HCT116 (cell line): ENCODE data around the gene WDPCP. TPM values are rescaled to one million over a fixed set of nuclear protein-coding genes. Genes with fewer than 3 reads are reported as not detected.

Experiments used
- ATAC-seq: fragments of 200-7000 bp; cut with Tn5 transposase; 2 replicates; pipeline ENCODE4 v1.9.1; 2020; ENCODE audit warnings: mild to moderate bottlenecking, moderate library complexity
- BruUV-seq: library from RNA; stranded (reverse); fragments of 400-500 nt; replicated peaks from 2 replicates; lab custom pipeline; 2021; lab: Mats Ljungman, UMichigan
- CTCF ChIA-PET: fragments of 300-600 bp; sonication (Branson Sonifier 250); formaldehyde crosslinking; loops from one replicate; lab custom pipeline; 2021; ENCODE audit warnings: antibody characterized with exemption; lab: Charles Lee
- POLR2A ChIA-PET: fragments of 300-600, 350-600 bp; sonication (Branson Sonifier 250); formaldehyde crosslinking; loops from one replicate; lab custom pipeline; 2021; ENCODE audit warnings: antibody characterized with exemption; lab: Charles Lee
- RAD21 ChIA-PET, 2 experiments: fragments of 300-600 bp; sonication (Branson Sonifier 250); formaldehyde crosslinking; loops; one replicate each; lab custom pipeline; 2023; ENCODE audit warnings: low total read pairs in 2 of 2; ENCODE audit not compliant: uncharacterized antibody in 2 of 2, unreplicated experiment in 2 of 2, low non-redundant PET in 1 of 2; lab: Charles Lee
- DNase-seq: peaks from one replicate; pipeline ENCODE4 v3.0.0-alpha.2; 2010; ENCODE audit warnings: low read depth, low spot score
- H2AFZ ChIP-seq: fragments of 200-600 bp; shearing (Covaris generic), sonication (generic); 2 replicates; pipeline ENCODE4 v1.6.1; 2017; ENCODE audit warnings: low read depth, mixed run types, mixed read lengths, antibody characterized with exemption, low read length; ENCODE audit not compliant: poor library complexity, severe bottlenecking
- H3K27ac ChIP-seq: 2 replicates; pipeline ENCODE4 v1.5.1; 2012; ENCODE audit warnings: low read depth, low read length
- H3K27me3 ChIP-seq: fragments of 200-600 bp; sonication (generic); 2 replicates; pipeline ENCODE4 v1.6.1; 2016; ENCODE audit warnings: mixed run types, low read length, mixed read lengths; ENCODE audit not compliant: insufficient read depth
- H3K36me3 ChIP-seq, 2 experiments: fragments of 200-500 bp in 1 of 2; fragments of 200-600 bp in 1 of 2; sonication (Bioruptor generic) in 1 of 2; sonication (generic) in 1 of 2; 2 replicates each; pipeline versions ENCODE4 v1.5.1 to v1.6.1; 2014 to 2016; ENCODE audit warnings: low read length in 2 of 2, inconsistent platforms in 1 of 2, mixed read lengths in 1 of 2, mixed run types in 1 of 2; ENCODE audit not compliant: insufficient read depth in 2 of 2, control insufficient read depth in 1 of 2
- H3K4me1 ChIP-seq, 2 experiments: fragments of 200-600 bp in 1 of 2; sonication (generic) in 1 of 2; 2 replicates each; pipeline versions ENCODE4 v1.5.1 to v1.6.1; 2012 to 2017; ENCODE audit warnings: low read length in 2 of 2, inconsistent platforms in 1 of 2, mild to moderate bottlenecking in 1 of 2, mixed read lengths in 1 of 2, mixed run types in 1 of 2, moderate library complexity in 1 of 2; ENCODE audit not compliant: insufficient read depth in 2 of 2, control insufficient read depth in 1 of 2
- H3K4me2 ChIP-seq: fragments of 200-600 bp; sonication (generic); 2 replicates; pipeline ENCODE4 v1.6.1; 2017; ENCODE audit warnings: mixed run types, low read length, mixed read lengths
- H3K4me3 ChIP-seq, 2 experiments: fragments of 200-600 bp in 1 of 2; sonication (generic) in 1 of 2; replicated peaks in 1 of 2; 2 replicates each; pipeline ENCODE4 v1.5.1; 2011 to 2016; ENCODE audit warnings: low read length in 2 of 2, control low read depth in 1 of 2, low read depth in 1 of 2, mild to moderate bottlenecking in 1 of 2, mixed read lengths in 1 of 2, mixed run types in 1 of 2
- H3K79me2 ChIP-seq: fragments of 200-600 bp; sonication (generic); 2 replicates; pipeline ENCODE4 v1.6.1; 2017; ENCODE audit warnings: mild to moderate bottlenecking, mixed run types, low read length, moderate library complexity, mixed read lengths; ENCODE audit not compliant: insufficient read depth
- H3K9ac ChIP-seq: fragments of 200-600 bp; sonication (generic); 2 replicates; pipeline ENCODE4 v1.6.1; 2016; ENCODE audit warnings: low read length, mixed read lengths
- H3K9me2 ChIP-seq: fragments of 200-600 bp; sonication (generic), shearing (Covaris generic); 2 replicates; pipeline ENCODE4 v1.6.1; 2017; ENCODE audit warnings: mixed run types, mild to moderate bottlenecking, moderate library complexity; ENCODE audit not compliant: insufficient read depth
- H3K9me3 ChIP-seq, 2 experiments: fragments of 200-500 bp in 1 of 2; fragments of 200-600 bp in 1 of 2; sonication (Bioruptor generic) in 1 of 2; sonication (generic) in 1 of 2; 2 replicates each; pipeline ENCODE4 v1.6.1; 2014 to 2017; ENCODE audit warnings: low read length in 2 of 2, mixed read lengths in 2 of 2, inconsistent platforms in 1 of 2, low read depth in 1 of 2, mild to moderate bottlenecking in 1 of 2, mixed run types in 1 of 2, moderate library complexity in 1 of 2; ENCODE audit not compliant: control insufficient read depth in 1 of 2, insufficient read depth in 1 of 2
- H4K20me1 ChIP-seq: fragments of 200-600 bp; sonication (generic), shearing (Covaris generic); 2 replicates; pipeline ENCODE4 v1.6.1; 2017; ENCODE audit warnings: mixed run types, mild to moderate bottlenecking, moderate library complexity; ENCODE audit not compliant: insufficient read depth
- EGR1 ChIP-seq: IDR thresholded peaks from 2 replicates; pipeline ENCODE4 v1.6.1; 2012; ENCODE audit warnings: low read depth
- ELF1 ChIP-seq: IDR thresholded peaks from 2 replicates; pipeline ENCODE4 v1.6.1; 2012; ENCODE audit warnings: low read depth, borderline replicate concordance
- EZH2 ChIP-seq: fragments of 200-600 bp; sonication (generic); IDR thresholded peaks from 2 replicates; pipeline ENCODE4 v1.6.1; 2017; ENCODE audit warnings: antibody characterized with exemption, mixed run types
- EZH2phosphoT487 ChIP-seq: fragments of 200-600 bp; IDR thresholded peaks from 2 replicates; pipeline ENCODE4 v1.6.1; 2018; ENCODE audit warnings: antibody characterized with exemption, borderline replicate concordance
- POLR2A ChIP-seq: IDR thresholded peaks from 2 replicates; pipeline ENCODE4 v1.7.0; 2011; ENCODE audit warnings: borderline replicate concordance; ENCODE audit not compliant: insufficient read depth, insufficient read length; ENCODE audit errors: extremely low read depth
- POLR2AphosphoS5 ChIP-seq: IDR thresholded peaks from 2 replicates; pipeline ENCODE4 v1.6.1; 2011; ENCODE audit warnings: mild to moderate bottlenecking, low read depth, low read length, moderate library complexity
- SIN3A ChIP-seq: IDR thresholded peaks from 2 replicates; pipeline ENCODE4 v1.6.1; 2012; ENCODE audit warnings: low read depth
- TCF7L2 ChIP-seq: IDR thresholded peaks from 2 replicates; pipeline ENCODE4 v1.7.0; 2011; ENCODE audit warnings: borderline replicate concordance, inconsistent platforms; ENCODE audit not compliant: insufficient read depth, insufficient read length; ENCODE audit errors: extremely low read depth
- YY1 ChIP-seq: IDR thresholded peaks from 2 replicates; pipeline ENCODE4 v1.6.1; 2011; ENCODE audit warnings: low read length, low read depth, moderate library complexity, mild to moderate bottlenecking; ENCODE audit not compliant: insufficient replicate concordance; ENCODE audit errors: extremely low read depth
- ZFX ChIP-seq: fragments of 450-650 bp; IDR thresholded peaks from 2 replicates; pipeline ENCODE4 v1.6.1; 2017
- ZNF274 ChIP-seq: fragments of 200-500 bp; sonication (Bioruptor generic); IDR thresholded peaks from 2 replicates; pipeline ENCODE4 v1.6.1; 2014; ENCODE audit warnings: mild to moderate bottlenecking, low read depth, low read length, inconsistent platforms
- intact Hi-C: fragments of 100-400 bp; cut with micrococcal nuclease; formaldehyde crosslinking; loops from 2 replicates; pipeline ENCODE4 v1.10.0; 2022
- total RNA-seq: library from RNA; stranded (reverse); gene quantifications from one replicate; pipeline ENCODE4 v1.2.1, GENCODE V29; 2021; ENCODE audit not compliant: unreplicated experiment
- TF ChIP-seq, protein P1 (sequence below): IDR thresholded peaks from 2 replicates; pipeline ENCODE4 v1.6.1; 2012
- TF ChIP-seq, protein P2 (sequence below): IDR thresholded peaks from 2 replicates; pipeline ENCODE4 v1.6.1; 2012
- TF ChIP-seq, protein P3 (sequence below): IDR thresholded peaks from 2 replicates; pipeline ENCODE4 v1.6.1; 2011; ENCODE audit warnings: mild to moderate bottlenecking, low read length, moderate library complexity; ENCODE audit not compliant: insufficient replicate concordance; ENCODE audit errors: extremely low read depth
- TF ChIP-seq, protein P4 (sequence below): IDR thresholded peaks from 2 replicates; pipeline ENCODE4 v1.6.1; 2012; ENCODE audit warnings: low read depth
- TF ChIP-seq, protein P5 (sequence below), 3 experiments: fragments of 200-600 bp in 1 of 3; sonication (generic) in 1 of 3; IDR thresholded peaks in 2 of 3; conservative IDR thresholded peaks in 1 of 3; 2 replicates each; pipeline ENCODE4 v1.5.1; 2012 to 2017; ENCODE audit warnings: low read depth in 2 of 3, low read length in 2 of 3, antibody characterized with exemption in 1 of 3, borderline replicate concordance in 1 of 3, control low read depth in 1 of 3, mild to moderate bottlenecking in 1 of 3, mixed read lengths in 1 of 3, mixed run types in 1 of 3, moderate library complexity in 1 of 3; ENCODE audit not compliant: insufficient read depth in 1 of 3

The WDPCP gene
- total RNA-seq, 1 experiment from 2014 or later = 4.1 TPM

DNA sequence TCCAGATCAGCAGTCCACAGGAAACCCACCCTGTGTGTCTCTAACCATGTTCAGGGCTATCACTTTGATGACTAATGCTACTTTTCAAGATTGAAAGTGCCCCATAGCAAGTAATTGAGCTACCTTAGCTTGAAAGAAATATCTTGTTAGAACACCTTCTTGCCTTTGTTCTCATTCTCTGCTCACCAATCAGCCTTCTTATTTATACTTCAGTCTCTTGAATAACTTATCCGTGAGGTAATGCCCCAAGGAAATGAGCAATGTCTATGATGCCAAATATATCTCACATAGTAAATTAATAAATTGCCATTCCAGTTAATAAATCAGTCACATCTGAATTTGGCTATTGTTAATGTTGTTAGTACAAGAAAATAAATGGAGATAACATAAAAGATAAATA lies 141.6 kb downstream of the WDPCP start:
- CTCF ChIA-PET = no interaction called here
- Histone ChIP-seq H3K36me3 (no peaks in the 10 kb centered on the region), H3K4me2 (no peak overlapping the region), H3K9ac (no peak overlapping the region), H4K20me1 (no peaks in the 10 kb centered on the region), H3K9me2 (no peaks in the 10 kb centered on the region), H3K79me2 (no peaks in the 10 kb centered on the region), H3K27ac (no peak overlapping the region), H3K9me3 (no peaks in the 10 kb centered on the region), H3K27me3 (no peaks in the 10 kb centered on the region), H2AFZ (no peak overlapping the region), H3K4me1 (no peaks in the 10 kb centered on the region), H3K4me3 (no peak overlapping the region)
- intact Hi-C loops = no loop called here
- TF ChIP-seq YY1 (no peak), ZNF274 (no peak), EZH2 (no peak), POLR2AphosphoS5 (no peak), POLR2A (no peak), ZFX (no peak), EZH2phosphoT487 (no peak), ELF1 (no peak), EGR1 (no peak), TCF7L2 (no peak), SIN3A (no peak)
- TF ChIP-seq, protein P1, sequence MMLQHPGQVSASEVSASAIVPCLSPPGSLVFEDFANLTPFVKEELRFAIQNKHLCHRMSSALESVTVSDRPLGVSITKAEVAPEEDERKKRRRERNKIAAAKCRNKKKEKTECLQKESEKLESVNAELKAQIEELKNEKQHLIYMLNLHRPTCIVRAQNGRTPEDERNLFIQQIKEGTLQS = no peak
- TF ChIP-seq, protein P2, sequence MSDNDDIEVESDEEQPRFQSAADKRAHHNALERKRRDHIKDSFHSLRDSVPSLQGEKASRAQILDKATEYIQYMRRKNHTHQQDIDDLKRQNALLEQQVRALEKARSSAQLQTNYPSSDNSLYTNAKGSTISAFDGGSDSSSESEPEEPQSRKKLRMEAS = no peak
- TF ChIP-seq, protein P3, sequence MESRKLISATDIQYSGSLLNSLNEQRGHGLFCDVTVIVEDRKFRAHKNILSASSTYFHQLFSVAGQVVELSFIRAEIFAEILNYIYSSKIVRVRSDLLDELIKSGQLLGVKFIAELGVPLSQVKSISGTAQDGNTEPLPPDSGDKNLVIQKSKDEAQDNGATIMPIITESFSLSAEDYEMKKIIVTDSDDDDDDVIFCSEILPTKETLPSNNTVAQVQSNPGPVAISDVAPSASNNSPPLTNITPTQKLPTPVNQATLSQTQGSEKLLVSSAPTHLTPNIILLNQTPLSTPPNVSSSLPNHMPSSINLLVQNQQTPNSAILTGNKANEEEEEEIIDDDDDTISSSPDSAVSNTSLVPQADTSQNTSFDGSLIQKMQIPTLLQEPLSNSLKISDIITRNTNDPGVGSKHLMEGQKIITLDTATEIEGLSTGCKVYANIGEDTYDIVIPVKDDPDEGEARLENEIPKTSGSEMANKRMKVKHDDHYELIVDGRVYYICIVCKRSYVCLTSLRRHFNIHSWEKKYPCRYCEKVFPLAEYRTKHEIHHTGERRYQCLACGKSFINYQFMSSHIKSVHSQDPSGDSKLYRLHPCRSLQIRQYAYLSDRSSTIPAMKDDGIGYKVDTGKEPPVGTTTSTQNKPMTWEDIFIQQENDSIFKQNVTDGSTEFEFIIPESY = no peak
- TF ChIP-seq, protein P4, sequence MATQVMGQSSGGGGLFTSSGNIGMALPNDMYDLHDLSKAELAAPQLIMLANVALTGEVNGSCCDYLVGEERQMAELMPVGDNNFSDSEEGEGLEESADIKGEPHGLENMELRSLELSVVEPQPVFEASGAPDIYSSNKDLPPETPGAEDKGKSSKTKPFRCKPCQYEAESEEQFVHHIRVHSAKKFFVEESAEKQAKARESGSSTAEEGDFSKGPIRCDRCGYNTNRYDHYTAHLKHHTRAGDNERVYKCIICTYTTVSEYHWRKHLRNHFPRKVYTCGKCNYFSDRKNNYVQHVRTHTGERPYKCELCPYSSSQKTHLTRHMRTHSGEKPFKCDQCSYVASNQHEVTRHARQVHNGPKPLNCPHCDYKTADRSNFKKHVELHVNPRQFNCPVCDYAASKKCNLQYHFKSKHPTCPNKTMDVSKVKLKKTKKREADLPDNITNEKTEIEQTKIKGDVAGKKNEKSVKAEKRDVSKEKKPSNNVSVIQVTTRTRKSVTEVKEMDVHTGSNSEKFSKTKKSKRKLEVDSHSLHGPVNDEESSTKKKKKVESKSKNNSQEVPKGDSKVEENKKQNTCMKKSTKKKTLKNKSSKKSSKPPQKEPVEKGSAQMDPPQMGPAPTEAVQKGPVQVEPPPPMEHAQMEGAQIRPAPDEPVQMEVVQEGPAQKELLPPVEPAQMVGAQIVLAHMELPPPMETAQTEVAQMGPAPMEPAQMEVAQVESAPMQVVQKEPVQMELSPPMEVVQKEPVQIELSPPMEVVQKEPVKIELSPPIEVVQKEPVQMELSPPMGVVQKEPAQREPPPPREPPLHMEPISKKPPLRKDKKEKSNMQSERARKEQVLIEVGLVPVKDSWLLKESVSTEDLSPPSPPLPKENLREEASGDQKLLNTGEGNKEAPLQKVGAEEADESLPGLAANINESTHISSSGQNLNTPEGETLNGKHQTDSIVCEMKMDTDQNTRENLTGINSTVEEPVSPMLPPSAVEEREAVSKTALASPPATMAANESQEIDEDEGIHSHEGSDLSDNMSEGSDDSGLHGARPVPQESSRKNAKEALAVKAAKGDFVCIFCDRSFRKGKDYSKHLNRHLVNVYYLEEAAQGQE = no peak
- TF ChIP-seq, protein P5, sequence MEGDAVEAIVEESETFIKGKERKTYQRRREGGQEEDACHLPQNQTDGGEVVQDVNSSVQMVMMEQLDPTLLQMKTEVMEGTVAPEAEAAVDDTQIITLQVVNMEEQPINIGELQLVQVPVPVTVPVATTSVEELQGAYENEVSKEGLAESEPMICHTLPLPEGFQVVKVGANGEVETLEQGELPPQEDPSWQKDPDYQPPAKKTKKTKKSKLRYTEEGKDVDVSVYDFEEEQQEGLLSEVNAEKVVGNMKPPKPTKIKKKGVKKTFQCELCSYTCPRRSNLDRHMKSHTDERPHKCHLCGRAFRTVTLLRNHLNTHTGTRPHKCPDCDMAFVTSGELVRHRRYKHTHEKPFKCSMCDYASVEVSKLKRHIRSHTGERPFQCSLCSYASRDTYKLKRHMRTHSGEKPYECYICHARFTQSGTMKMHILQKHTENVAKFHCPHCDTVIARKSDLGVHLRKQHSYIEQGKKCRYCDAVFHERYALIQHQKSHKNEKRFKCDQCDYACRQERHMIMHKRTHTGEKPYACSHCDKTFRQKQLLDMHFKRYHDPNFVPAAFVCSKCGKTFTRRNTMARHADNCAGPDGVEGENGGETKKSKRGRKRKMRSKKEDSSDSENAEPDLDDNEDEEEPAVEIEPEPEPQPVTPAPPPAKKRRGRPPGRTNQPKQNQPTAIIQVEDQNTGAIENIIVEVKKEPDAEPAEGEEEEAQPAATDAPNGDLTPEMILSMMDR (IDR thresholded peaks at IDR 0.05 in 2 of 3, conservative IDR thresholded peaks at IDR 0.05 in 1 of 3; ENCODE audit: borderline replicate concordance in 1 of 3, insufficient read depth in 1 of 3, low read depth in 2 of 3, low read length in 2 of 3) = no peak
- BruUV-seq = no TSS peak
- ATAC-seq (no peak), DNase-seq (no peak)
- POLR2A ChIA-PET = no interaction called here
- RAD21 ChIA-PET = no interaction called here
